Thyroid gland (tissue), 4 donors: ENCODE results near the gene DCAKD. TPM values are rescaled to one million over a fixed set of nuclear protein-coding genes. Genes with fewer than 3 reads are reported as not detected.

ENCODE experiments used
- DNase-seq, 2 donors: peaks; one replicate each; pipeline ENCODE4 v3.0.0-alpha.2; 2019
- H3K27ac ChIP-seq, 3 donors: fragments of 200-600 bp; sonication (generic); 1 replicate in 2 of 3; 2 replicates in 1 of 3; pipeline ENCODE4 v1.5.1; 2016 to 2019; ENCODE audit warnings: mild to moderate bottlenecking in 1 of 3, moderate library complexity in 1 of 3
- H3K27me3 ChIP-seq: fragments of 200-600 bp; sonication (generic); one replicate; pipeline ENCODE4 v1.5.1; 2019
- H3K36me3 ChIP-seq, 2 donors: fragments of 200-600 bp; sonication (generic); one replicate each; pipeline ENCODE4 v1.5.1; 2016 to 2019
- H3K4me1 ChIP-seq, 2 donors: fragments of 200-600 bp; sonication (generic); one replicate each; pipeline ENCODE4 v1.5.1; 2017 to 2019
- H3K4me3 ChIP-seq, 3 donors: fragments of 200-600 bp; sonication (generic); replicated peaks in 1 of 3; 1 replicate in 2 of 3; 2 replicates in 1 of 3; pipeline ENCODE4 v1.5.1; 2016; ENCODE audit warnings: mild to moderate bottlenecking in 1 of 3
- H3K9me3 ChIP-seq: fragments of 200-600 bp; sonication (generic); one replicate; pipeline ENCODE4 v1.5.1; 2017
- POLR2A ChIP-seq, 2 donors: fragments of 450-650 bp; IDR thresholded peaks; one replicate each; pipeline ENCODE4 v1.6.1; 2017; ENCODE audit warnings: antibody characterized with exemption in 2 of 2, mild to moderate bottlenecking in 2 of 2, moderate library complexity in 1 of 2
- WGBS, 2 donors: methylation state at CpG; one replicate each; pipeline ENCODE4 v1.1.5; 2017; 5-methylcytosine and 5-hydroxymethylcytosine counted together
- intact Hi-C: fragments of 100-400 bp; cut with DNase I; formaldehyde crosslinking; loops from one replicate; pipeline ENCODE4 v1.15.1; 2023
- total RNA-seq, 4 donors: library from RNA; depleted of rRNA; stranded (reverse); fragments of >200 nt; gene quantifications; one replicate each; pipeline ENCODE4 v1.2.3, GENCODE V29; 2016
- TF ChIP-seq, protein P1 (sequence below), 6 experiments: fragments of 200-600 bp in 3 of 6; fragments of 450-650 bp in 3 of 6; sonication (generic) in 3 of 6; IDR thresholded peaks; one replicate each; pipeline ENCODE4 v1.5.1; 2016 to 2019; ENCODE audit warnings: antibody characterized with exemption in 6 of 6, mild to moderate bottlenecking in 2 of 6, inconsistent platforms in 1 of 6, moderate library complexity in 1 of 6

The DCAKD gene
- total RNA-seq, 4 donors from 2014 or later, result 53.5 to 102 (median 72.9) TPM

GRCh38 chr17:45009676-45010467 is 41.6 kb downstream of the DCAKD start:
- Histone ChIP-seq H3K4me3 (no peak overlapping the region), H3K27me3 (no peaks in the 10 kb centered on the region), H3K4me1 (no peaks in the 10 kb centered on the region), H3K36me3 (no peaks in the 10 kb centered on the region), H3K9me3 (no peaks in the 10 kb centered on the region), H3K27ac (no peak overlapping the region)
- intact Hi-C loops, result no loop called here
- DNase-seq, result no peak
- WGBS, 2 donors, result 74 to 75% methylated on average over 13 of the region's 13 CpGs
- TF ChIP-seq, protein P1, sequence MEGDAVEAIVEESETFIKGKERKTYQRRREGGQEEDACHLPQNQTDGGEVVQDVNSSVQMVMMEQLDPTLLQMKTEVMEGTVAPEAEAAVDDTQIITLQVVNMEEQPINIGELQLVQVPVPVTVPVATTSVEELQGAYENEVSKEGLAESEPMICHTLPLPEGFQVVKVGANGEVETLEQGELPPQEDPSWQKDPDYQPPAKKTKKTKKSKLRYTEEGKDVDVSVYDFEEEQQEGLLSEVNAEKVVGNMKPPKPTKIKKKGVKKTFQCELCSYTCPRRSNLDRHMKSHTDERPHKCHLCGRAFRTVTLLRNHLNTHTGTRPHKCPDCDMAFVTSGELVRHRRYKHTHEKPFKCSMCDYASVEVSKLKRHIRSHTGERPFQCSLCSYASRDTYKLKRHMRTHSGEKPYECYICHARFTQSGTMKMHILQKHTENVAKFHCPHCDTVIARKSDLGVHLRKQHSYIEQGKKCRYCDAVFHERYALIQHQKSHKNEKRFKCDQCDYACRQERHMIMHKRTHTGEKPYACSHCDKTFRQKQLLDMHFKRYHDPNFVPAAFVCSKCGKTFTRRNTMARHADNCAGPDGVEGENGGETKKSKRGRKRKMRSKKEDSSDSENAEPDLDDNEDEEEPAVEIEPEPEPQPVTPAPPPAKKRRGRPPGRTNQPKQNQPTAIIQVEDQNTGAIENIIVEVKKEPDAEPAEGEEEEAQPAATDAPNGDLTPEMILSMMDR (IDR thresholded peaks at IDR 0.05), result no peak
- no peak for TF ChIP-seq POLR2A (IDR thresholded peaks at IDR 0.05)

DNA sequence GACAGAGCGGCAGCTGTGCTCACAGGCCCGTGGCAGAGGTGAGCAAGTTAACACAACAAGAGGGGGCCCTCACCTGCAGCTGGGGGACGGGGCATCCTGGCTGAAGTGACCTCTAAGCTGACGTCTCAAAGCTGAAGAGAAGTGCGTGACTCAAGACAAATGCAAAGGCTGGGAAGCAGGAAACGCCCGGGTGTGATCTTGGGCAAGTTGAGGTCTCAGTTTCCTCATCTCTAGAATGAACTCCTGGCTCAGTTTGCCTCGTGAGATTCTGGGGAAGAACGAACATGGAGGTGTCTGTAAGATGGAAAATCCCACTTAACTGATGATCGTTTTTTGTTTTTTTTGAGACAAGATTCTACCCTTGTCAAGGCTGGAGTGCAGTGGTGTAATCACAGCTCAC is 43.2 kb downstream of the DCAKD start:
- TF ChIP-seq POLR2A (IDR thresholded peaks at IDR 0.05), result no peak
- TF ChIP-seq, protein P1 (IDR thresholded peaks at IDR 0.05), result no peak
- no peaks in the 10 kb centered on the region for H3K4me1 ChIP-seq
- H3K27ac ChIP-seq, result no peak overlapping the region
- DNase-seq, result no peak
- whole genome bisulfite sequencing, 2 donors, result 30 to 49% methylated on average over 10 of the region's 10 CpGs
- intact Hi-C loops, result no loop called here
- H3K9me3 ChIP-seq, result no peaks in the 10 kb centered on the region
- H3K36me3 ChIP-seq, result no peaks in the 10 kb centered on the region
- H3K27me3 ChIP-seq, result no peaks in the 10 kb centered on the region
- no peak overlapping the region for H3K4me3 ChIP-seq

GRCh38 chr17:45006927-45007461 is 44.4 kb downstream of the DCAKD start:
- Histone ChIP-seq H3K9me3 (no peaks in the 10 kb centered on the region), H3K36me3 (no peaks in the 10 kb centered on the region), H3K27ac (no peak overlapping the region), H3K4me3 (no peak overlapping the region), H3K4me1 (no peaks in the 10 kb centered on the region), H3K27me3 (no peaks in the 10 kb centered on the region)
- no peak for DNase-seq
- 20 to 37% methylated on average over 10 of the region's 10 CpGs for WGBS, 2 donors
- no peak for TF ChIP-seq POLR2A (IDR thresholded peaks at IDR 0.05)
- TF ChIP-seq, protein P1 (IDR thresholded peaks at IDR 0.05), result no peak
- intact Hi-C loops, result no loop called here

DNA sequence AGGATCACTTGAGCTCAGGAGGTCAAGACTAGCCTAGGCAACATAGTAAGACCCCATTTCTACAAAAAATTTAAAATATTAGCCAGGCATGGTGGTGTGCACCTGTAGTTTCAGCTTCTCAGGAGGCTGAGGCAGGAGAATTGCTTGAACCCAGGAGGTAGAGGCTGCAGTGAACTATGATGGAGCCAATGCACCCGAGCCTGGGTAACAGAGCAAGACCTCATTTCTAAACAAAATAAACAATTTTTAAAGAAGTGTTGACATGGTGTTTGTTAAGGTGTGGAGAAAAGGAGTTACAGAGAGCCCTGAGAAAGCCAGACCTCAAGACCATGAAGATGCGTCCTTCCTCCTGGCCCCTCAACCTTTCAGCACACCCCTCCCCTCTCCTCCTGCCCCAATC is 45.7 kb downstream of the DCAKD start:
- H3K27ac ChIP-seq, result no peak overlapping the region
- no peaks in the 10 kb centered on the region for H3K4me1 ChIP-seq
- no peak for DNase-seq
- no peaks in the 10 kb centered on the region for H3K9me3 ChIP-seq
- no peak overlapping the region for H3K4me3 ChIP-seq
- intact Hi-C loops, result no loop called here
- WGBS, 2 donors, result 54 to 60% methylated on average over 2 of the region's 2 CpGs
- no peak for TF ChIP-seq POLR2A (IDR thresholded peaks at IDR 0.05)
- TF ChIP-seq, protein P1 (IDR thresholded peaks at IDR 0.05), result no peak
- no peaks in the 10 kb centered on the region for H3K36me3 ChIP-seq
- no peaks in the 10 kb centered on the region for H3K27me3 ChIP-seq

- intact Hi-C loops, result no loop called here
- H3K27ac ChIP-seq, result no peak overlapping the region
- no peaks in the 10 kb centered on the region for H3K27me3 ChIP-seq
- WGBS, 2 donors, result 91 to 97% methylated on average over 3 of the region's 3 CpGs
- H3K9me3 ChIP-seq, result no peaks in the 10 kb centered on the region
- no peak for DNase-seq
- TF ChIP-seq, protein P1 (IDR thresholded peaks at IDR 0.05), result no peak
- no peak for TF ChIP-seq POLR2A (IDR thresholded peaks at IDR 0.05)
- no peaks in the 10 kb centered on the region for H3K4me1 ChIP-seq
- H3K4me3 ChIP-seq, result no peak overlapping the region
- H3K36me3 ChIP-seq, result no peaks in the 10 kb centered on the region
Measured at GRCh38 chr17:45004388-45004787, 47.0 kb downstream of the DCAKD start.
